Cardiac atrium fibroblast (primary cell): ENCODE data around the gene HAL. TPM values are rescaled to one million over a fixed set of nuclear protein-coding genes. Genes with fewer than 3 reads are reported as not detected.

ENCODE experiments used
- total RNA-seq: library from RNA; depleted of rRNA; stranded (reverse); fragments of >200 nt; gene quantifications from 2 replicates; pipeline ENCODE4 v1.2.3, GENCODE V29; 2015

Gene HAL, protein sequence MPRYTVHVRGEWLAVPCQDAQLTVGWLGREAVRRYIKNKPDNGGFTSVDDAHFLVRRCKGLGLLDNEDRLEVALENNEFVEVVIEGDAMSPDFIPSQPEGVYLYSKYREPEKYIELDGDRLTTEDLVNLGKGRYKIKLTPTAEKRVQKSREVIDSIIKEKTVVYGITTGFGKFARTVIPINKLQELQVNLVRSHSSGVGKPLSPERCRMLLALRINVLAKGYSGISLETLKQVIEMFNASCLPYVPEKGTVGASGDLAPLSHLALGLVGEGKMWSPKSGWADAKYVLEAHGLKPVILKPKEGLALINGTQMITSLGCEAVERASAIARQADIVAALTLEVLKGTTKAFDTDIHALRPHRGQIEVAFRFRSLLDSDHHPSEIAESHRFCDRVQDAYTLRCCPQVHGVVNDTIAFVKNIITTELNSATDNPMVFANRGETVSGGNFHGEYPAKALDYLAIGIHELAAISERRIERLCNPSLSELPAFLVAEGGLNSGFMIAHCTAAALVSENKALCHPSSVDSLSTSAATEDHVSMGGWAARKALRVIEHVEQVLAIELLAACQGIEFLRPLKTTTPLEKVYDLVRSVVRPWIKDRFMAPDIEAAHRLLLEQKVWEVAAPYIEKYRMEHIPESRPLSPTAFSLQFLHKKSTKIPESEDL
- 0.49 TPM in 1 of 2 replicates, not detected in the other for total RNA-seq

DNA sequence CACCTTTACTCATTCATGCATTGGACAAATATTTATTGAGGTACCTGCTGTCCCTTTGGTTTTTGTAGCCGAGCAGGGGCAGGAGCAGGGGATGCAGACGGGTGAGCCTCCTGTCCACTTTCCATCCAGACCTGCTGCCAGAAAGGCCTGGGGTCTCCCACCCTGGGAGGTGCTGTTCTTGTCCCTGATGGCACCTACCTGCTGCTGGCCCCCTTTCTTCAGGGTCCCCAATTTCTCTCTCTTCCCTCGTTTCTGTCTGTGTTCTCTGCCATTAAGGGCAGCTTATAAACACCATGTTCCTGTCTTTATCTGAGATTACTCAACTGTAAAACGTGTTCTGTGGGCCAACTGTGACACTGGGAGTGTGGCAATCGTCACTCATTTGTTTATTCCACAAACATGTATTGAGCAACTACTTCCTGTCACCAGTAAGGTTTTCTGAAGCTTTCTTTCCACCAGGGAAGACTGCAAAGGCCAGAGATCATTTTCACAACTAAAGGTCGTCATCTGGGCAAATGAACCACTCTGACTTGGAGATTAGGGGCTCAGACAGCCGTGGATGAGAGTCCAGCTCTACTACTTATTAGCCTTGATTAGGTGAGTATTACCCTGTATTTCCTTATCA is at the start of gene HAL:
Gene HAL, minus strand, starts transcription at position 311 of the 625 bp plus-strand sequence. CDS start 434 bp downstream, outside the sequence.

DNA sequence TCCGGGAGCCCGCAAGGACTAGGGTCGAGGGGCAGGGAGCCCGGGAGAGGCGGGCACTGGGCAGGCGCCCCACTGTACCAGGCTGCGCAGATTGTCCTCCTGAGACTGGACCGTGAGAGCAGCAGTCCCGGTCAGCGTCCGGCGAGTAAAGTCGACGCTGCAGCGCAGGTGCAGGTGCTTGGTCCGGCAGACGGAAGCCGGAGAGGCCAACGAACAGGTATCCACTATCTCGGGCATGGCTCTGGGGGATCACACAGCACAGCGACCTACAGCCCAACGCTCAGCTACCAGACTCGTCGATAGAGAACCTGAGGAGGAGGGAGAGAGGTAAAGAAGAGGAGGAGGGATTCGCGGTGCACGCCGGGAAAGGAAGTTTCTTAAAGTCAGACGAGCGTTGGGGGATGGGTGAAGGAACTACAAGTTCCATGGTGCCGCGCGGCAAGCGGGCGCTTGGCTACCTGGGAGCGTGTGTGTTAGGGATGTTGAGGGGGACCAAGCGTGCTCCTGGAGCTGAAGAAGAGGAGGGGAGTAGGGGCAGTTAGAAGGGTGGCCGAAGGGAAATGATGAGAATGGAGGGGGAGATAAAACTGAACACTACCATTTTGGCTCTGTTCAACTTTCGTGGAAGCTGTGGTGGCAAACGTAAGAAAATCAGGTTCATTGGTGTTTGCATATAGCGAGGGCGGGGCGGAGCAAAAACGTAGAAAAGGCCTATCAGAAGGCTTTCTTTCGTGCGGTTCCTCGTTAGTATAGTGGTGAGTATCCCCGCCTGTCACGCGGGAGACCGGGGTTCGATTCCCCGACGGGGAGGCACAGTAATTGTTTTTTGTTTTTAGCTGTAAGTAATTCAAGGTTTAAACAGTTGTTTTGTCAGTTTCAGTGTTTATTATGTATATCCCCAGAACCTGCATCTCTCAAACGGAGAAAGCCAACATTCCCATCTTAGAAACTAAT is 39.4 kb upstream of the HAL start, which contains the start of gene LTA4H:
Gene LTA4H, minus strand, starts transcription at position 305 of the 954 bp plus-strand sequence. Its CDS starts 68 bp downstream, at position 237.

DNA sequence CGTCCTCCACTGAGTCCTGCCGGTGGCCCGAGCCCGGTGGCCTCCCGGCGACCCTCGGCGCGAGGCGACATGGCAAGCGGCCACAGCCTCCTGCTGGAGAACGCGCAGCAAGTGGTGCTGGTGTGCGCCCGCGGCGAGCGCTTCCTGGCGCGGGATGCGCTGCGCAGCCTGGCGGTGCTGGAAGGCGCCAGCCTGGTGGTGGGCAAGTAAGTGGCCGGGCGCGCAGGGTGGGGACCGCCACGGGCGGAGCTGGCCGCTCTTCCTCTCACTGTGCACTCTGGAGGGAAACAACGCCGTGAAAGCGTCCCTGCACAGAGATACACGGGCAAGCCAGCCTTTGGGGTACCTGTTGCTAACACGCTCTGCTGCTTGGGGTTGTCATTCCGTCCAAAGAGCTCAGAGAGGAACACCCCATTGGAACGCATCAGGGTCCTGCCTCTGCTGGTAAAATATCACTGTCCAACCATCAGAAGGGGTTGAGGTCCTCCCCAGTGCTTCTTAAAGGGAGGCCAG is 52.8 kb downstream of the HAL start, which contains the start of gene AMDHD1:
Gene AMDHD1, plus strand, starts transcription at position 2 of the 513 bp plus-strand sequence. Its CDS starts 68 bp downstream, at position 70.

DNA sequence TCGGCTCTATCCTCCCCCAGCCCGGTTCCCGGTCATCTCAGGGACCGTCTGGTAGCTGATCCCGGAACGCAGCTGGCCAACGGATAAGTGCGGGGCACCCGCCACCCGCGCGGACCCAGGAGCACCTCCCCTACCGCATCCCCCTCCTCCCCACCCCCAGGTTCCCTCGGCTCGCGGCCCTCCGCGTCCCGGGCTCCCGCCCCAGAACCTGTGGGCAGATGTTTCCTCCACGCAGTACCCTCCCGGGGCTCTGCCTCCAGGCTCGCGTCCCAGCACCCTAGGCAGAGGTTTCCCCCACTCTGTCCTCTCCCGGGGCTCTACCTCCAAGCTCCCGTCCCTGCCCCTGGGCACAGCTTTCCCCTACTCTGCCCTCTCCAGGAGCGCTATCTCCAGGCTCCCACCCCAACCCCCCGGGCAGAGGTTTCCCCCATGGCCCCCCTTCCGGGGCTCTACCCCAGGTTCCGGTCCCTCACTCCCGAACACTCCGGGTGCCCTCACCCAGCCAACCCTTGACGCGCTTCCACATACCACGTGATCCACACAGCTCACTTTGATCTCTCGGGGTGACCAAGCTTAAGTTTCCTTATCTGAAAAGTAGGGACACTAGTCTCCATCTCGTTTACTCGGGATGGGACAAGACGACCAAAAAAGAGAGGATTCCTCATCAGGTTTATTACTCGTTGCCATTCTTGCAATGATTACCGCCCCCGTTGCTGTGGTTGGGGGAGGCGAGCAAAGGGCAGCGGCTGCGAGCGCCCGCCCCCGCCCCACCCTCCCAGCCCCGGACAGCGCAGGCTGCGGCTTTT is 53.4 kb downstream of the HAL start, which contains the start of gene CCDC38:
Gene CCDC38, minus strand, starts transcription at position 91 of the 806 bp plus-strand sequence. CDS start 6,105 bp downstream, outside the sequence.

Other genes with a start within 250 kb of the HAL start
- gene NTN4, start 205.6 kb downstream of the HAL start, total RNA-seq = 60.3 and 71.1 TPM in 2 replicates
- 5.0 and 11.0 TPM in 2 replicates for gene SNRPF, start 137.4 kb downstream of the HAL start, total RNA-seq
- gene CCDC38, start 53.7 kb downstream of the HAL start, total RNA-seq = not detected in 2 replicates
- gene AMDHD1, start 53.0 kb downstream of the HAL start, total RNA-seq = not detected in 2 replicates
- gene LTA4H, start 39.2 kb upstream of the HAL start, total RNA-seq = 62.9 and 72.6 TPM in 2 replicates
- gene ELK3, start 198.0 kb upstream of the HAL start, total RNA-seq = 15.5 and 15.7 TPM in 2 replicates